Memory B cell (primary cell): Measurements from ENCODE around the gene RNF167.

ENCODE experiments used
- ATAC-seq: fragments of 150-1000 bp; cut with Tn5 transposase; 2 replicates; pipeline ENCODE4 v1.10.0; 2021; ENCODE audit warnings: low read depth, mild to moderate bottlenecking, moderate library complexity
- DNase-seq, 2 donors: peaks; one replicate each; pipeline ENCODE4 v3.0.0; 2022; ENCODE audit warnings: low spot score in 2 of 2
- H3K27ac Mint-ChIP-seq: one replicate; pipeline ENCODE4 v1.8.0; 2022; ENCODE audit warnings: mild to moderate bottlenecking, moderate library complexity, mixed read lengths
- H3K27me3 Mint-ChIP-seq: one replicate; pipeline ENCODE4 v1.8.0; 2022; ENCODE audit warnings: mixed read lengths
- H3K36me3 Mint-ChIP-seq: one replicate; pipeline ENCODE4 v1.8.0; 2022; ENCODE audit warnings: mild to moderate bottlenecking, mixed read lengths
- H3K4me1 Mint-ChIP-seq: one replicate; pipeline ENCODE4 v1.8.0; 2022; ENCODE audit warnings: mixed read lengths
- H3K4me3 Mint-ChIP-seq: one replicate; pipeline ENCODE4 v1.8.0; 2022; ENCODE audit warnings: mild to moderate bottlenecking, moderate library complexity, mixed read lengths
- H3K9me3 Mint-ChIP-seq: one replicate; pipeline ENCODE4 v1.8.0; 2022; ENCODE audit warnings: mixed read lengths

The RNF167 gene

DNA sequence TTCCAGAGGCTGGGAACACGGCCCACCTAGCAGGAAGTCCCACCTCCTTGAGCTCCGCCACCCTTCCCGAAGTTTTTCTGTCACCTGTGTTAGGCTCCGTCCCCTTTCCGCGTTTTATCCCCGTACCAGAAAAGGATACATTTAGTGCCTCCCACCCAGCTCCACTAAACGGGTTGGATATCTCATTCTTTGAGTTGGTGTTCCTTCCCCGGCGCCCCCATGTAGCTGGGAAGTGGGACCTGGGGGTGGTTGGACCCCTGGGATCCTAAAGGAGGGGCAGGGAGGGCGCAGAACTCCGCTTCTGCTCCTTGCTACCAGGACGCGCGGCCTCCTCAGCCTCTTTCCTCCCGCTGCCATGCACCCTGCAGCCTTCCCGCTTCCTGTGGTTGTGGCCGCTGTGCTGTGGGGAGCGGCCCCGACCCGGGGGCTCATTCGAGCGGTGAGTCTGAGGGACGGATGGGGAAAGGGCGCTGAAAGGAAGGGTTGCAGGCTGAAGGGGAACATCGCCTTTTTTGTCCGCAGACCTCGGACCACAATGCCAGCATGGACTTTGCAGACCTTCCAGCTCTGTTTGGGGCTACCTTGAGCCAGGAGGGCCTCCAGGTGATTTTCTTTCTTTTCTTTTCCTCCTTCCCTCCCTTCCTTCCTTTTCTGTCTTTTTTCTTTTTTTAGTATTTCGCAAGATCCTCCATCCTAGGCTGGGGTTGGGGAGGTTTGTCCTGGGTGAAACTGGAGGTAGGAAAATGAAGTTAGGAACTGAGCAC is 669 bp downstream of the RNF167 start:
- H3K4me1 Mint-ChIP-seq = peaks cover 62% of the 10 kb centered on the region

DNA sequence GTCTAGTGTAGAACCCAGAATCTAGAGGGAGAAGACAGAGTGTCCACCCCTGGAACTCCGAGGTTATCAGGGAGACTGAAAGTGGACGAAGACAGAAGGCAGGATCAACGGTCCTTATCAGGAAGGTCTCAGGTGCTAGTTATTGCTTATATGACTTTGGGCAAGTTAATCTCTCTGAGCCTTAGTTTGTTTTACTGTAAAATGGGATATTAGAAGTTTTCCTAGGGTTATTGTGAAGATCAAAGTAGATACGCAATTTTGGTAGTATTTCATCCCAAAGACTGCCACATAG is 1.2 kb downstream of the RNF167 start:
- H3K36me3 Mint-ChIP-seq = peaks cover 23% of the 10 kb centered on the region
- H3K4me1 Mint-ChIP-seq = peaks cover 62% of the 10 kb centered on the region
- H3K27ac Mint-ChIP-seq = peak overlapping the region; percentile 92
- DNase-seq = no peak
- H3K4me3 Mint-ChIP-seq = peak overlapping the region; percentile 90
- ATAC-seq = no peak
- H3K9me3 Mint-ChIP-seq = no peaks in the 10 kb centered on the region
- H3K27me3 Mint-ChIP-seq = no peaks in the 10 kb centered on the region

More for the DNA sequence above, 669 bp downstream of the RNF167 start:
- peaks cover 22% of the 10 kb centered on the region for H3K36me3 Mint-ChIP-seq
- ATAC-seq (no peak), DNase-seq (no peak)
- H3K27me3 Mint-ChIP-seq = no peaks in the 10 kb centered on the region
- peak overlapping the region; percentile 90 for H3K4me3 Mint-ChIP-seq
- H3K27ac Mint-ChIP-seq = peak overlapping the region; percentile 92
- no peaks in the 10 kb centered on the region for H3K9me3 Mint-ChIP-seq

DNA sequence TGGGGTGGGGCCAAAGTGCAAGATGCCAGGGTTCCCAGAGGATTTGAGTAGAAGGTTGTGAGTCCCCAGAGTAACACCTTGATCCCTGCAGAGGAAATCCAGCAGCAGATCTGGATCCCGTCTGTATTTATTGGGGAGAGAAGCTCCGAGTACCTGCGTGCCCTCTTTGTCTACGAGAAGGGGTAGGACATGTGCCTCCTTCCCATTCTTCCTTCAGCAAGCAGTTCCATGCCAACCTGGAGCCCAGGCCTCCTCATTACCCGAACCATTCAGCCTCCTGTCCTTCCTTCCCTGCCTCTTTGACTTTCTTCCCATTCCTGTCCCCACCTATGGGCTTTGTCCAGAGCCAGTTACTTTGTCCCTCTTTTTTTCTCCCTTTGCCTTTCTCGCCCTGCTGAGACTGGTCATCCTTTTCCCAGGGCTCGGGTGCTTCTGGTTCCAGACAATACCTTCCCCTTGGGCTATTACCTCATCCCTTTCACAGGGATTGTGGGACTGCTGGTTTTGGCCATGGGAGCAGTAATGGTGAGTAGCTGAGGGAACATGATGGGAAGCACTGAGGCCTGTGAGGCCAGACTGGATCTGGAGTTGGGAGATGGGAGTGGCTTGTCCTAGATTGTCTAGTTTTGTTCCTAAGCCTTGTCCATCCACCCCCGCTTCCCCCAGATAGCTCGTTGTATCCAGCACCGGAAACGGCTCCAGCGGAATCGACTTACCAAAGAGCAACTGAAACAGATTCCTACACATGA is 2.9 kb downstream of the RNF167 start:
- peaks cover 29% of the 10 kb centered on the region for H3K36me3 Mint-ChIP-seq
- DNase-seq = no peak
- ATAC-seq = no peak

DNA sequence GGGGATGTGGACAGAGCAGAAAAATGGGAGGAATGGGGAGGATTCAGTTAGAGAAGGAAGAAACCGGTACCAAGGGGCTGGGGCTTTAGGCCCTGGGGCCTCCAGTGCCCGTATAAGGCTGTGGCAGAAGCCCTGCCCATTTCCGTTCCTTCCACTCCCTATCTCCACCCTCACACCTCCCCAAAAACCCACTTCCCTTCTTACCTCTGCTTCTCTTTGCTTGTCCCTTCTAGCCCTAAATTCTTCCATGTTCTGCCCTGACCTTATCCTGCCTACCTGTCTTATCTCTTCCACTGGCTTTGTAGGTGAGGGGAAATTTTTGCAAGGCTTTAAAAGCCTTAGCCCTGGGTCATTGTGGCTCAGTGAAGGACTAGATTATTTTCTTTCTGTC is 4.1 kb downstream of the RNF167 start:
- ATAC-seq (no peak), DNase-seq (no peak)
- Mint-ChIP-seq H3K9me3 (no peaks in the 10 kb centered on the region), H3K27me3 (no peaks in the 10 kb centered on the region), H3K4me1 (peaks cover 63% of the 10 kb centered on the region), H3K27ac (peak overlapping the region; percentile 93), H3K36me3 (peaks cover 27% of the 10 kb centered on the region), H3K4me3 (peak overlapping the region; percentile 99)

More for the DNA sequence above, 2.9 kb downstream of the RNF167 start:
- Mint-ChIP-seq H3K27me3 (no peaks in the 10 kb centered on the region), H3K4me3 (peak overlapping the region; percentile 7), H3K27ac (peak overlapping the region; percentile 37), H3K9me3 (no peaks in the 10 kb centered on the region), H3K4me1 (peaks cover 69% of the 10 kb centered on the region)

DNA sequence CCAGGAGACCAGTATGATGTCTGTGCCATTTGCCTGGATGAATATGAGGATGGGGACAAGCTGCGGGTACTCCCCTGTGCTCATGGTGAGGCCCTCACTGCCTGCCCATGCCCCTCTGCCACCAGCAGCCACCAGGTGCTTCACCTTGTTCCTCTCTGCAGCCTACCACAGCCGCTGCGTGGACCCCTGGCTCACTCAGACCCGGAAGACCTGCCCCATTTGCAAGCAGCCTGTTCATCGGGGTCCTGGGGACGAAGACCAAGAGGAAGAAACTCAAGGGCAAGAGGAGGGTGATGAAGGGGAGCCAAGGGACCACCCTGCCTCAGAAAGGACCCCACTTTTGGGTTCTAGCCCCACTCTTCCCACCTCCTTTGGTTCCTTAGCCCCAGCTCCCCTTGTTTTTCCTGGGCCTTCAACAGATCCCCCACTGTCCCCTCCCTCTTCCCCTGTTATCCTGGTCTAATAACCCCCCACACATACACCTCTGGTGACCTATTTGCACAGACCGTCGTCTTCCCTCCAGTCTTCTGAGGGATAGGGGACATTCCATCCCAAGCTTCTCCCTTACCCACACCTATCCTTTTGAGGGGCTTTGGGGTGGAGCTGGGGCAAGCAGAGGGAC is 4.6 kb downstream of the RNF167 start:
- Mint-ChIP-seq H3K4me1 (peaks cover 61% of the 10 kb centered on the region), H3K36me3 (peaks cover 27% of the 10 kb centered on the region), H3K9me3 (no peaks in the 10 kb centered on the region), H3K4me3 (peak overlapping the region; percentile 99), H3K27me3 (no peaks in the 10 kb centered on the region), H3K27ac (peak overlapping the region; percentile 93)
- ATAC-seq = no peak
- no peak for DNase-seq

DNA sequence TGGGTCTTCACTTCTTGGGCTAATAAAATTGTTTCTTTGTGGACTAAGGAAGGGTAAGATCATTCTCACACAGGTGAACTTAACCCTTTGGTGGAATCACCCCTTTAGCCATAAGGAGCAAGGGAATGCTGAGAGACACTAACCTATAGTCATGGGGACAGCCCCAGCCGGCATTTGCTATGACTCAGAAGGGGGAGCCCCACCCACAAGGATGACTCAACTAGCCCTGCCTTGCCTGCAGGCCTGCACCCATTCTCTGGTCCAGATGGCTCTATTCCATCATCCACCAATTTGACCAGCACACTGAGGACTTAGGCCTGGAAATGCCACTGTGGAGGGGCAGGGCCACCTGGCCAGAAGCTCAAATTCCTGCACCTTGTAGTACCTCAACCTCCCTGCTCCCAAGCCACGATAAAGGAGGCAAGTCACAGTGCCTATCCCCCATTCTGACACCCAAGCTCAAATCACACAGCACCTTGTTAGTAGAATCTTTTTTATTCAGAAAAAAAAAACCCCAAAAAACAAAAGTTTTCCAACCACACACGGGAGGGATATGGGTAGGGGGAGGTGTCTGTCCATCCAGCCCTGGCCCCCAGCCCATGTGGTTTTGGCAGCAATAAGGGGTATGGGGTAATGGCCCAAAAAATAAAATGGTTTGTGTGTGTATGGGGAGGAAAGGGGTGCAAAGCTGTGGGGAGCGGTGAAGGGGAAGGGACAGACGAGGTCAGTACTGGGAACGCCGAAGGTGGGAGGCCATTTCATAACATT is 5.3 kb downstream of the RNF167 start:
- H3K9me3 Mint-ChIP-seq = no peaks in the 10 kb centered on the region

DNA sequence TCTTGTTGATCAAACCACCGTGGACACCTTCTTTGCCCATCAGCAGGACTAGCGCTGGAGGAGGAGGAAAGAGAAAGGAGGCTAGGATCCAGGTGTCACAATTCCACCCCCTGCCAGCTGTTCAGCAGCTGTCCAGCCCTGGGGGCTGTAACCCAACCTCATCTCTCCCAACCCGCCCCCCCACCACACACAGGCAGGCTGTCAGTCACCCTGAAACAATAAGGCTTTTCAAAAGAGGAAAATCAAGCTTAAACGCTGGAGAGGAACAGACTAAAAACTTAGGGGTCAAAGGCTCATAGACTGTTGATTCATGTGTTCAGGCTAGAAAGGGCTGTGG is 5.8 kb downstream of the RNF167 start:
- DNase-seq = no peak
- H3K36me3 Mint-ChIP-seq = peaks cover 27% of the 10 kb centered on the region
- H3K9me3 Mint-ChIP-seq = no peaks in the 10 kb centered on the region
- ATAC-seq = no peak
- H3K27me3 Mint-ChIP-seq = no peaks in the 10 kb centered on the region
- H3K27ac Mint-ChIP-seq = peak overlapping the region; percentile 97
- H3K4me1 Mint-ChIP-seq = peaks cover 62% of the 10 kb centered on the region
- H3K4me3 Mint-ChIP-seq = peak overlapping the region; percentile 99

More for the DNA sequence above, 5.3 kb downstream of the RNF167 start:
- no peak for ATAC-seq
- peak overlapping the region; percentile 99 for H3K4me3 Mint-ChIP-seq
- peaks cover 61% of the 10 kb centered on the region for H3K4me1 Mint-ChIP-seq
- no peak for DNase-seq
- peaks cover 27% of the 10 kb centered on the region for H3K36me3 Mint-ChIP-seq
- H3K27me3 Mint-ChIP-seq = no peaks in the 10 kb centered on the region
- peak overlapping the region; percentile 93 for H3K27ac Mint-ChIP-seq

DNA sequence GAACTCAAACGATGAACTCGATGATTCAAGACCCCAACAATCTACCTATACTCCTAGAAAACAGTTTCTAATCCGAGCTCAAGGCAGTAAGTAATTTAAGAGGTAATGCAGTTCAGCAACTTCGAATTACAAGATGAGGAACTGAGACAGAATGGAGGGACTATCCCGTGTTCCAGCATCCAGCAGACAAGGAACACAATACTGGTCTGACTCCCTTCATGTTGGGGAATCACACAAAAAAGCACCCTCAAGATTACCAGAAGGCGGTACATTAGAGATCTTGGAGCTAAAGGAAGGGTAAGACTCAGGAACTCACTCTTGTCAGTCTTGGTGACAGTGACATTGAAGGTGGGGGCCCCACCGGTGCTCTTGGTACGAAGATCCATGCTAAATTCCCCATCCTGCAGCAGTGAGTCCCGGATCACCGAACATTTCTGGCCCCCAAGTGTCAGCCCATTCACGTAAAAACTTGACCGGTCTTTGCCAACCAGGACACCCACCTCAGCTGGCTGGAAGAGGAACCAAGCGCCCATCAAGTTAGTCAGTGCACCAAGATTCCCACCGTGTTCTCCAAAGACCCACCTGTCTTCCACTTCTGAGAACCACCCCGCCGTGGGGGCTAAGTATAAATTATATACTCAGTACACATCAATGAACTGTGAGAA is 6.4 kb downstream of the RNF167 start:
- H3K36me3 Mint-ChIP-seq = peaks cover 27% of the 10 kb centered on the region
- H3K9me3 Mint-ChIP-seq = no peaks in the 10 kb centered on the region
- H3K27ac Mint-ChIP-seq = peak overlapping the region; percentile 97
- H3K27me3 Mint-ChIP-seq = no peaks in the 10 kb centered on the region
- no peak for DNase-seq
- peak overlapping the region; percentile 99 for H3K4me3 Mint-ChIP-seq
- no peak for ATAC-seq
- peaks cover 61% of the 10 kb centered on the region for H3K4me1 Mint-ChIP-seq

DNA sequence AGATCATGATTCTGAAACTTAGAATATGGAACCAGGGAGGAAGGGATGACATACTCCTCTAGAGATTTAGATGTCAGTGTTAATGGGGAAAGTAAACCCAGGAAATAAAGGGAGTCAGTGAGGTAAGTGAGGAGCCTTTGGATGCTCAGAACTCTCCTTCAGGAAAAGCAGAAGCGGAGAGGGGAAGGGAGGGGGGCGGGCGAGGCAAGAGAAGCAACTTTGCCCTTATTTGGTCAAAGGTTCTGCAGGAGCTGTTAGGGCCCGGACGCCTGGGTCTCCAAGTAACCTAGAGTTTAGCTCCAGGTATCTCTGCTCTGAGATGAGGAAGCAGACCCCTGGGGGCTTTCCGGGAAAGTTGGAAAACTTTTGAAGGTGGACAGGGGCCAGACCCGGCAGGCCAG is 6.9 kb downstream of the RNF167 start:
- H3K36me3 Mint-ChIP-seq = peaks cover 23% of the 10 kb centered on the region

DNA sequence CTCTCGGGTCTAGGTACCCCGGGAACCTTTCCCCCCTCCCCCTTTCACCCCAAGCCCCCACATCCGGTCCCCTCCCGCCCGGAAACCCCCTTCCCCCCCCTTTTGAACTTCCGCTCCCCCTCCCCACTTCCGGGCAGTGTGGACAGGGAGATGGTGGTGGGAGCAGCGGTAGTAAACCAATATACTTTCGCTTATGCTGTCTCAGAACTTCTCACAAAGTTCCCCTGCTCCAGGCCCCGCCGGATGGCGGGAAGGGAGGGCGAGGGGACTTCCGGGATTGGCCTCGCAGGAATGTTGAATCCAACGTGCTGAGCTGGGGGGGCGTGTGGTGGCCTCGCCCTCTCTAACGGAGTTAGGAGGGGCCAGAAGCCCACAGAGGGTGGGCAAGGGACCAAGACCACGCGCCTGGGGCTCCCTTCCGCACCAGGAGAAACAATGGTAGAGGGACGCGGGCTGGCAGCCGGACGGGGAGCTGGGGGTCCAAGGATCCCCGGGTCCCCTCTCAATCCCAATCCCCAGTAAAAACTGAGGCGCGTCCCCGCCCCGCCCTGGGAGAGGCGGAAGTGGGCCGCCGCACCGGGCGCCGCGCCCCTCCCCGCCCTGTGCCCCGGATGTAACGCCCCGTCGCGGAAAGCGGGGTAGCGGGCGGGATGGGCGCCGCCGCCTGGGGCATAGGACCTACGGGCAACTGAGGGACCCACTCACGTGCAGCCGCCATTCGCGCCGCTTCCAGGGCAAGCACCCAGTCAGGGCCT is 7.5 kb downstream of the RNF167 start:
- Mint-ChIP-seq H3K36me3 (peaks cover 19% of the 10 kb centered on the region), H3K4me1 (peaks cover 51% of the 10 kb centered on the region), H3K27ac (peak overlapping the region; percentile 97), H3K27me3 (no peaks in the 10 kb centered on the region), H3K9me3 (no peaks in the 10 kb centered on the region), H3K4me3 (peak overlapping the region; percentile 99)
- peak in 1 of 2 donors; percentile 54 for DNase-seq
- ATAC-seq = peak; percentile 15

More for the DNA sequence above, 6.9 kb downstream of the RNF167 start:
- Mint-ChIP-seq H3K4me1 (peaks cover 56% of the 10 kb centered on the region), H3K27me3 (no peaks in the 10 kb centered on the region), H3K4me3 (peak overlapping the region; percentile 99), H3K9me3 (no peaks in the 10 kb centered on the region), H3K27ac (peak overlapping the region; percentile 97)
- ATAC-seq = no peak
- no peak for DNase-seq

DNA sequence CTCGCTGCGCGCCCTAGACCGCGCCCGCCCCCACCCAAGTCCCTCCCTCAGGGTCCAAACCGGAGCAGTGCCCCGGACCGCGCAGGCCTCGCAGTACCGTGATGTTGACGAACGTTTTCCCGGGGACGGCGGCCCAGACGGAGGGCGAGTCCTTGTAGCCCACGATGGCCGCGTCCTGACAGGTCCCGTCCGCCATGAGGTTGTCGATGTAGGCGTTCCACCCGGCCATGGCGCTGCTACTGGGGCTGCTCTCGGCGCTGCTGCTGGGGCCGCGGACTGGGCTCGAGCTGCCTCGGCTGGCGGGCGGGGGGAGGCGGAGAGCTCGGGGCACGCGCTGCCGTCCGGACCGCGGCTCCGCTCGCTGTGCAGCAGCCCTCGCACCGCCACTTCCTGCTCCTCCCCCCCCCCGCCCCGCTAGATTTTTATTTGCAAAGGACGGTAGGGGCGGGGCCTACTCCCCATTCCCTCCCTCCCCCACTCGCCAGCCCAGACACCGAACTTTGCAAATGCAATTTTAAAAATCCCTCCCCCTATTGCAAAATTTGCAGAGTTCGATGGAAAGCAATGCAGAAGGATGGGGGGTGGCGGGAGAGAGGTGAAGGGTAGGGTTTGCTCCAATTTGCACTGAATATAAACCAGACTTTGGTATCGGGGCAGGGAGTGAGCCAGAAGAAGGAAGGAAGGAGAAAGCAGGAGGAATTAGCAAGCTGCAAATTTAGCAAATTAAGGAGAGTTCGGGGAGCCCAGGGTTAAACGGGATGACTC is 8.3 kb downstream of the RNF167 start, which contains the start of gene PFN1:
Gene PFN1 (minus strand): TSS at position 365 of the 765 bp plus-strand sequence. CDS start 136 bp downstream, at position 229.
- no peaks in the 10 kb centered on the region for H3K27me3 Mint-ChIP-seq
- ATAC-seq (peak; percentile 49), DNase-seq (peak; percentile 66 to 87)
- peak within 1 kb of the TSS; percentile 99 for H3K4me3 Mint-ChIP-seq
- H3K27ac Mint-ChIP-seq = peak within 1 kb of the TSS; percentile 97
- no peaks in the 10 kb centered on the region for H3K9me3 Mint-ChIP-seq
- peaks cover 19% of the 10 kb centered on the region for H3K36me3 Mint-ChIP-seq
- peaks cover 45% of the 10 kb centered on the region for H3K4me1 Mint-ChIP-seq

DNA sequence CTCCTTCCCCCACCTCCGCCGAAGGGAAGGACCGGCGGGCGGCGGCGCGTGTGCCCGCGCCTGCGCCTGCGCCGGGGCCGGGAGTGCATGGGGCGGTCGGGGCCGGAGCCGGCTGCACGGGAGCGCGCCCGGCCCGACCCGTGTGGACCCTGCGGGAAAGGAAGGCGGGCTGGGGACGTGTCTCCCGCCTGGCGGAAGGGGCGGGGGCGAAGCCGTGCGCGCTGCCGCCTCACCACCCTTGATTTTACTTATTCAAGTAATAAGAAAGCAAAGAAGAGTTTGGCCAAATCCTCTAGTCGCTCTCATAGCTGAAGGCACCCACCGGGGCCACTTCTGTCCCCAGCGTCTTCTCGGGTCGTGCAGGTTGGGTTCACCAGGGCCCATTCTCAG is 8.9 kb downstream of the RNF167 start:
- Mint-ChIP-seq H3K36me3 (peaks cover 19% of the 10 kb centered on the region), H3K9me3 (no peaks in the 10 kb centered on the region), H3K27me3 (no peaks in the 10 kb centered on the region), H3K27ac (peak overlapping the region; percentile 97), H3K4me1 (peaks cover 42% of the 10 kb centered on the region), H3K4me3 (peak overlapping the region; percentile 99)
- DNase-seq (peak; percentile 73 to 80), ATAC-seq (peak; percentile 57)
